ENCODE measurements around the gene COA5.
A peak's percentile ranks its signal among the peaks of the same experiment; 100 is the strongest.

Gene COA5

GRCh38 chr2:98568161-98568956 lies 40.0 kb downstream of the COA5 start:
- Histone ChIP-seq H3K4me3 (ENCODE audit: low read depth in 1 of 5, low read length in 5 of 5) (no peak overlapping the region), H3K27ac (ENCODE audit: low read depth, low read length) (no peak overlapping the region), H3K4me1 (ENCODE audit: control insufficient read depth in 5 of 5, insufficient read depth in 5 of 5, low read length in 5 of 5) (peaks cover 0 to 43% (median 9%) of the 10 kb centered on the region in 5 donors), H3K27me3 (ENCODE audit: control insufficient read depth in 5 of 5, insufficient read depth in 4 of 5, low read length in 5 of 5) (no peaks in the 10 kb centered on the region), H3K36me3 (ENCODE audit: control insufficient read depth in 5 of 5, insufficient read depth in 5 of 5, low read length in 5 of 5) (peaks cover 3 to 100% (median 93%) of the 10 kb centered on the region in 5 donors), H3K9me3 (ENCODE audit: control insufficient read depth in 5 of 5, low read length in 5 of 5) (no peaks in the 10 kb centered on the region), H3K9ac (ENCODE audit: low read length in 5 of 5) (no peak overlapping the region)

- H3K36me3 ChIP-seq (ENCODE audit: control insufficient read depth in 5 of 5, insufficient read depth in 5 of 5, low read length in 5 of 5), result peaks cover 3 to 81% (median 73%) of the 10 kb centered on the region in 5 donors
- H3K27ac ChIP-seq (ENCODE audit: low read depth, low read length), result no peak overlapping the region
- peaks cover 0 to 67% (median 21%) of the 10 kb centered on the region in 5 donors for H3K4me1 ChIP-seq (ENCODE audit: control insufficient read depth in 5 of 5, insufficient read depth in 5 of 5, low read length in 5 of 5)
- H3K9ac ChIP-seq (ENCODE audit: low read length in 5 of 5), result no peak overlapping the region
- H3K4me3 ChIP-seq (ENCODE audit: low read depth in 1 of 5, low read length in 5 of 5), result no peak overlapping the region
- H3K27me3 ChIP-seq (ENCODE audit: control insufficient read depth in 5 of 5, insufficient read depth in 4 of 5, low read length in 5 of 5), result no peaks in the 10 kb centered on the region
- no peaks in the 10 kb centered on the region for H3K9me3 ChIP-seq (ENCODE audit: control insufficient read depth in 5 of 5, low read length in 5 of 5)
Observed at GRCh38 chr2:98565941-98566340, 42.4 kb downstream of the COA5 start.

- H3K9ac ChIP-seq (ENCODE audit: low read length in 5 of 5), result no peak overlapping the region
- peaks cover 3 to 81% (median 68%) of the 10 kb centered on the region in 5 donors for H3K36me3 ChIP-seq (ENCODE audit: control insufficient read depth in 5 of 5, insufficient read depth in 5 of 5, low read length in 5 of 5)
- H3K9me3 ChIP-seq (ENCODE audit: control insufficient read depth in 5 of 5, low read length in 5 of 5), result no peaks in the 10 kb centered on the region
- H3K27me3 ChIP-seq (ENCODE audit: control insufficient read depth in 5 of 5, insufficient read depth in 4 of 5, low read length in 5 of 5), result no peaks in the 10 kb centered on the region
- H3K27ac ChIP-seq (ENCODE audit: low read depth, low read length), result no peak overlapping the region
- H3K4me3 ChIP-seq (ENCODE audit: low read depth in 1 of 5, low read length in 5 of 5), result no peak overlapping the region
- H3K4me1 ChIP-seq (ENCODE audit: control insufficient read depth in 5 of 5, insufficient read depth in 5 of 5, low read length in 5 of 5), result peaks cover 0 to 69% (median 21%) of the 10 kb centered on the region in 5 donors
Observed at GRCh38 chr2:98565286-98565860, 42.9 kb downstream of the COA5 start.

DNA sequence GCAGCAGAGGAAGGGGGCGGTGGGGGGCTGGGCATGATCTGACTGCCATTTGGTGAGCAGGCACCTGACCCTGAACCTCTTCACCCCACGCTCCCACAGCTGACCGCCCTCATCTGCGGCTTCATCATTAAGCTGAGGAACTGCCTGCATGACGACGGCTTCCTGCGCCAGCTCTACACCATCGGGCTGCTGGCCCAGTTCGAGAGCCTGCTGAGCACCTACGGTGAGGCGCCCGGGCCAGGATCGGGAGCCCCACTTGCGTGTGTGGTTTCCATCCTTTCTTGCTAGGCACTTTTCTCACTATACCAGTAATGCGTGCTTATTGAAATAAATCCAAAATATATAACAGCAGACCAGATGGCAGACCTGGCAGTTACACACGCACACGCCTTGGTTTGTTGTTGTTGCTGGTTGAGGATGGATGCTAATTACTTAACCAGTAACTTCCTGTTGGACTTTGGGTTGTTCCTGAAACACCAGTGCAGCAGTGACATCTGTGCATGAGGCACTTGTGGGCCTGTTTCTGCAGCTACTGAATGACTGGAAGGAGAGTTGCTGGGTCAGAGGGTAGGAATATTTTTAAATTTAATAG lies 43.7 kb downstream of the COA5 start:
- H3K9me3 ChIP-seq (ENCODE audit: control insufficient read depth in 5 of 5, low read length in 5 of 5), result no peaks in the 10 kb centered on the region
- H3K9ac ChIP-seq (ENCODE audit: low read length in 5 of 5), result no peak overlapping the region
- H3K27me3 ChIP-seq (ENCODE audit: control insufficient read depth in 5 of 5, insufficient read depth in 4 of 5, low read length in 5 of 5), result no peaks in the 10 kb centered on the region
- H3K27ac ChIP-seq (ENCODE audit: low read depth, low read length), result no peak overlapping the region
- H3K36me3 ChIP-seq (ENCODE audit: control insufficient read depth in 5 of 5, insufficient read depth in 5 of 5, low read length in 5 of 5), result peaks cover 3 to 81% (median 63%) of the 10 kb centered on the region in 5 donors
- peaks cover 0 to 72% (median 21%) of the 10 kb centered on the region in 5 donors for H3K4me1 ChIP-seq (ENCODE audit: control insufficient read depth in 5 of 5, insufficient read depth in 5 of 5, low read length in 5 of 5)
- no peak overlapping the region for H3K4me3 ChIP-seq (ENCODE audit: low read depth in 1 of 5, low read length in 5 of 5)

- Histone ChIP-seq H3K4me3 (ENCODE audit: low read depth in 1 of 5, low read length in 5 of 5) (no peak overlapping the region), H3K9ac (ENCODE audit: low read length in 5 of 5) (no peak overlapping the region), H3K27ac (ENCODE audit: low read depth, low read length) (no peak overlapping the region), H3K27me3 (ENCODE audit: control insufficient read depth in 5 of 5, insufficient read depth in 4 of 5, low read length in 5 of 5) (no peaks in the 10 kb centered on the region), H3K4me1 (ENCODE audit: control insufficient read depth in 5 of 5, insufficient read depth in 5 of 5, low read length in 5 of 5) (peaks cover 0 to 72% (median 21%) of the 10 kb centered on the region in 5 donors), H3K36me3 (ENCODE audit: control insufficient read depth in 5 of 5, insufficient read depth in 5 of 5, low read length in 5 of 5) (peaks cover 3 to 78% (median 60%) of the 10 kb centered on the region in 5 donors), H3K9me3 (ENCODE audit: control insufficient read depth in 5 of 5, low read length in 5 of 5) (no peaks in the 10 kb centered on the region)
Observed at GRCh38 chr2:98563394-98563793, 44.9 kb downstream of the COA5 start.

DNA sequence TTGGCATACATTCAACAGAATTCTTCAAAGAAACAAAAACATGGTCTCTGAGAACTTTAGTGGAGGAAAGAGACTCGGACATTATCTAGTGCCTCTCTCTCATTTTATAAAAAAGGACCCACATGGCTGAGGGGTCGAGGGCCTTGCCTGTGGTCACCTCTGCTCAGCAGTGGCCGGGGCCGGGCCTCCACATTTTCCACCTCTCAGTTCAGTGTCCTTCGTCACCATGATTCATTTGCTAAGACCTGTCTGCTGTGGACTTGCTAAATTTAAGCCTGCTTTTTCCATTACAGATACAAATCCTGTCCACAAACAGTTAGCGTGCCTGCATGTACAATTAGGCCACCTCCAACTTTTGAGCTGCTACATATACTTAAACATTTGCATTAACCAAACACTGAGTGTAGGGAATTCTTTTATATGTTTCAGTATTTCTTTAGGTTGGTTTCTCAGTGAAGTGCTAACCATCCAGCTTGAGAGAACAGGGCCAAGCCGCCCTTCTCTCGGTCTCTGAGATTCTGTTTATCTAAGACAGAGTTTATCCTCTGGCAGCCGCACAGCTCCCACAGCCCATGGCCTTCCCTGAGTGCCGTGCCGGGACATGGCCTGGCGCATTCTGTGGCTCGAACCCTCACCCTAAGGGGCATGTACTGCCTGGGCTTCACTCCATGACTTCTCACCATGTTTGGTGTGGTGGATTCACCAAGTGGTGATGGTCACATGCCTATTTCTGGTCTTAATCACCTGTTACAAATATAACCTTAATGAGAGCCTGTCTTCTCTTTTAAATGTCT lies 46.2 kb downstream of the COA5 start:
- Histone ChIP-seq H3K27ac (ENCODE audit: low read depth, low read length) (peak overlapping the region; percentile 67), H3K27me3 (ENCODE audit: control insufficient read depth in 5 of 5, insufficient read depth in 4 of 5, low read length in 5 of 5) (no peaks in the 10 kb centered on the region), H3K9me3 (ENCODE audit: control insufficient read depth in 5 of 5, low read length in 5 of 5) (no peaks in the 10 kb centered on the region), H3K36me3 (ENCODE audit: control insufficient read depth in 5 of 5, insufficient read depth in 5 of 5, low read length in 5 of 5) (peaks cover 0 to 73% (median 57%) of the 10 kb centered on the region in 5 donors), H3K4me3 (ENCODE audit: low read depth in 1 of 5, low read length in 5 of 5) (no peak overlapping the region), H3K4me1 (ENCODE audit: control insufficient read depth in 5 of 5, insufficient read depth in 5 of 5, low read length in 5 of 5) (peaks cover 0 to 65% (median 21%) of the 10 kb centered on the region in 5 donors), H3K9ac (ENCODE audit: low read length in 5 of 5) (peak overlapping the region in 2 of 5 donors; percentile 14 to 22)

- H3K27me3 ChIP-seq (ENCODE audit: control insufficient read depth in 5 of 5, insufficient read depth in 4 of 5, low read length in 5 of 5), result no peaks in the 10 kb centered on the region
- H3K9me3 ChIP-seq (ENCODE audit: control insufficient read depth in 5 of 5, low read length in 5 of 5), result no peaks in the 10 kb centered on the region
- no peak overlapping the region for H3K27ac ChIP-seq (ENCODE audit: low read depth, low read length)
- peaks cover 0 to 70% (median 53%) of the 10 kb centered on the region in 5 donors for H3K36me3 ChIP-seq (ENCODE audit: control insufficient read depth in 5 of 5, insufficient read depth in 5 of 5, low read length in 5 of 5)
- no peak overlapping the region for H3K4me3 ChIP-seq (ENCODE audit: low read depth in 1 of 5, low read length in 5 of 5)
- peaks cover 0 to 60% (median 21%) of the 10 kb centered on the region in 5 donors for H3K4me1 ChIP-seq (ENCODE audit: control insufficient read depth in 5 of 5, insufficient read depth in 5 of 5, low read length in 5 of 5)
- H3K9ac ChIP-seq (ENCODE audit: low read length in 5 of 5), result no peak overlapping the region
Observed at GRCh38 chr2:98561018-98561417, 47.3 kb downstream of the COA5 start.

DNA sequence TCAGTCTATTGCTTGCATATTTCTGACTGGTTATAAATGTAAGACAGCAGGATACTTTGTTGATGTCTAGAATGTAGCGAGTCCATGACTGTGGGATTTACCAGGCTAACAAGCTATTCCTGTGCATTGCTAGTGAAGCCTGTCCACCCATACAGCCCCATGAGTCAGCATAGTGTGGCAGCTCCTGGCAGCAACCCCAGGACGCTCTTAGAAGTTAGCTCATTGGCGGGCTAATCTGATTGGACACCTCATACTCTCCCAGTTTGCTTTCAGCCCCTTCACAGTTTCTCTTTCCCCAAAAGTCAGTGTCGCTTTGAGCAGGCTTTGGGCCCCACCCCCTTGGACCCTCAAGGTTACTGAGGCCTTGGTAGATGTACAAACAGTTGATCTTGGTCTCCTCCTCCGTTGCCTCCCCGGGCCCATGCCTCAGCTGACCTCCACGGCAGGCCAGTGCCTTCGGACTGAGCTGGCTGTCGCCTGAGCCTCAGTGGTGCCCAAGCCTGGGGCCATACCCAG lies 48.0 kb downstream of the COA5 start:
- H3K27me3 ChIP-seq (ENCODE audit: control insufficient read depth in 5 of 5, insufficient read depth in 4 of 5, low read length in 5 of 5), result no peaks in the 10 kb centered on the region
- no peak overlapping the region for H3K4me3 ChIP-seq (ENCODE audit: low read depth in 1 of 5, low read length in 5 of 5)
- H3K36me3 ChIP-seq (ENCODE audit: control insufficient read depth in 5 of 5, insufficient read depth in 5 of 5, low read length in 5 of 5), result peaks cover 0 to 70% (median 53%) of the 10 kb centered on the region in 5 donors
- no peak overlapping the region for H3K9ac ChIP-seq (ENCODE audit: low read length in 5 of 5)
- peaks cover 0 to 58% (median 19%) of the 10 kb centered on the region in 5 donors for H3K4me1 ChIP-seq (ENCODE audit: control insufficient read depth in 5 of 5, insufficient read depth in 5 of 5, low read length in 5 of 5)
- no peaks in the 10 kb centered on the region for H3K9me3 ChIP-seq (ENCODE audit: control insufficient read depth in 5 of 5, low read length in 5 of 5)
- no peak overlapping the region for H3K27ac ChIP-seq (ENCODE audit: low read depth, low read length)

GRCh38 chr2:98559581-98559980 lies 48.7 kb downstream of the COA5 start:
- Histone ChIP-seq H3K4me3 (ENCODE audit: low read depth in 1 of 5, low read length in 5 of 5) (no peak overlapping the region), H3K9ac (ENCODE audit: low read length in 5 of 5) (no peak overlapping the region), H3K4me1 (ENCODE audit: control insufficient read depth in 5 of 5, insufficient read depth in 5 of 5, low read length in 5 of 5) (peaks cover 0 to 51% (median 18%) of the 10 kb centered on the region in 5 donors), H3K27me3 (ENCODE audit: control insufficient read depth in 5 of 5, insufficient read depth in 4 of 5, low read length in 5 of 5) (no peaks in the 10 kb centered on the region), H3K36me3 (ENCODE audit: control insufficient read depth in 5 of 5, insufficient read depth in 5 of 5, low read length in 5 of 5) (peaks cover 0 to 70% (median 53%) of the 10 kb centered on the region in 5 donors), H3K27ac (ENCODE audit: low read depth, low read length) (no peak overlapping the region), H3K9me3 (ENCODE audit: control insufficient read depth in 5 of 5, low read length in 5 of 5) (no peaks in the 10 kb centered on the region)

Data from subcutaneous abdominal adipose tissue (tissue), 5 donors.